ENCODE results near the gene CD47.

CD47 gene

DNA sequence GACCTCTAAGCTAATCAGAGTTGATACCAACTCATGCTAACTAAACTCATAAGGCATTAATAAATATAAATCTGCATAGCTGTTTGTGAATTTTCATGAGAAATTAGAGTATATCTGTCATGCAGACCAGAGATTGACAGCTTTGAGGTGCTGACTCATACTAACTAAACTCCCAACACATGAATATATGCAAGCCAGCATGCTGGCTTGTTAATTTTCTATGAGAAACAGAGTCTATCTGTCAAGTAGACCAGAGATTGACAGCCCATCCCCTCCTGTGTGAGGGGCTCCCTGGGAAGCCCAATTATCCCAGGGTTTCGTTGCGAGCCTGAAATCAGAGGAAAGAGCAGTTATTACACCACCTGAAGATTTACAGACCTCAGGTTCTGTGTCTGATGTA lies 69.3 kb downstream of the CD47 start:
- no peak overlapping the region for H3K4me3 ChIP-seq (replicated peaks in 1 of 2; ENCODE audit: low read depth in 2 of 2, low read length in 2 of 2)
- TF ChIP-seq, protein P1, sequence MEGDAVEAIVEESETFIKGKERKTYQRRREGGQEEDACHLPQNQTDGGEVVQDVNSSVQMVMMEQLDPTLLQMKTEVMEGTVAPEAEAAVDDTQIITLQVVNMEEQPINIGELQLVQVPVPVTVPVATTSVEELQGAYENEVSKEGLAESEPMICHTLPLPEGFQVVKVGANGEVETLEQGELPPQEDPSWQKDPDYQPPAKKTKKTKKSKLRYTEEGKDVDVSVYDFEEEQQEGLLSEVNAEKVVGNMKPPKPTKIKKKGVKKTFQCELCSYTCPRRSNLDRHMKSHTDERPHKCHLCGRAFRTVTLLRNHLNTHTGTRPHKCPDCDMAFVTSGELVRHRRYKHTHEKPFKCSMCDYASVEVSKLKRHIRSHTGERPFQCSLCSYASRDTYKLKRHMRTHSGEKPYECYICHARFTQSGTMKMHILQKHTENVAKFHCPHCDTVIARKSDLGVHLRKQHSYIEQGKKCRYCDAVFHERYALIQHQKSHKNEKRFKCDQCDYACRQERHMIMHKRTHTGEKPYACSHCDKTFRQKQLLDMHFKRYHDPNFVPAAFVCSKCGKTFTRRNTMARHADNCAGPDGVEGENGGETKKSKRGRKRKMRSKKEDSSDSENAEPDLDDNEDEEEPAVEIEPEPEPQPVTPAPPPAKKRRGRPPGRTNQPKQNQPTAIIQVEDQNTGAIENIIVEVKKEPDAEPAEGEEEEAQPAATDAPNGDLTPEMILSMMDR (IDR thresholded peaks at IDR 0.05; ENCODE audit: low read depth, low read length): no peak
- no peak for DNase-seq (ENCODE audit: low read depth in 2 of 2)

DNA sequence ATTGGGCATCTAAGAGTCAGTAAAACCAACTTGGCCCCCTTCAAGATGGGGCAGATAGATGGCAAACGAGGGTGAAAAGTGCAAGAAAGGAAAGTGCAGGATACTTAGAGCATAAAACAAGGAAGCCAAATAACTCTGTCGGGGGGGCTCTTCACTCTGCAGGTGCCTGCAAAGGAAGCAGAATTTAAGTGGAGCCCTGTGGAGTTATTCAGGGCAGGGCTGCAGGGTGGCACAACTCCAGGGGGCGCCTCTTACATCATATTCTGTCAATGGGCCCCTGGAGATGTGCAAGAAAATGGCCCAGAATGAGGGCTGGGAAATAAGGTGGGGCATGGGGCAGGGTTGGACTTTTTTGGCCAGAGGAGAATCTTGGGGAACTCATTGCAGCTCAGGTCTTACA lies 69.7 kb downstream of the CD47 start:
- no peak overlapping the region for H3K4me3 ChIP-seq (replicated peaks in 1 of 2; ENCODE audit: low read depth in 2 of 2, low read length in 2 of 2)
- TF ChIP-seq, protein P1 (IDR thresholded peaks at IDR 0.05; ENCODE audit: low read depth, low read length): no peak
- no peak for DNase-seq (ENCODE audit: low read depth in 2 of 2)

DNA sequence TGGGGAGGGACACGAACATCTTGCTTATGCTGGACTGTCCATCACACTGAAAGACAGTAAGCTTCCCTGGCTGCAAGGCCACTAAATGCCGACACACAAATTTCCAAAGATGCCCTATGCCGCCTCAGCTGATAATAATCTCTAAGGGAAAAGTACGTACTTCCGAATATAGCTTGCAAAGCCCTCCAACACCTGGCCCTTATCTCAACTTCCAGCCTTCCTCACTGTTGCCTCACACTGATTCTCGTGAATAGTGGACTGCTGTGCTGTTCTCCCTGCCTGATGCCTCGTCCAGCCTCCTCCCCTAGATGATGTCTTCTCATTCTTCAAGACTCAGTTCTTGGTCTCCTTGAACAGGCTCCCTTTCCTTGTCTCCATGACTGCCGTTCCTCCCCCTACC lies 72.3 kb downstream of the CD47 start:
- DNase-seq (ENCODE audit: low read depth in 2 of 2): no peak
- TF ChIP-seq, protein P1 (IDR thresholded peaks at IDR 0.05; ENCODE audit: low read depth, low read length): no peak

DNA sequence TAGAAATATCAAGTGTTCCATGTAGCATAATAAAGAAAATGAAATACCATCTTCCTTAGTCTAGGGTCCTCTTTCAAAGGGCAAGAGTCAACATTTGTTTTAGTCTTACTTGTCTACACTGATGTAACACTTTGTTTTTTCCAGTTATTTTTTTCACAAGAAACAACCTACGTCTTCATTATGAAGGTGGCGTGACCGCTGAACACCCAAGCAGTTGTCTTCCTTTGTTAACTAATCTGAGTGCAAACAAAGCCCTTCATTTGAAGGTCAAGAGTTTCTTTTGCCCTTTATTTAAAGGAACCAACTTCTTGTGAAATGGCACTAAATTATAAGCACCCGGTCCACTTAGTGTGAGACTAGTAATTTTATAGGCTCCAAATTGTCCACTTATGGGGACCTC lies 73.2 kb downstream of the CD47 start:
- TF ChIP-seq, protein P1 (IDR thresholded peaks at IDR 0.05; ENCODE audit: low read depth, low read length): no peak
- no peak overlapping the region for H3K4me3 ChIP-seq (replicated peaks in 1 of 2; ENCODE audit: low read depth in 2 of 2, low read length in 2 of 2)
- DNase-seq (ENCODE audit: low read depth in 2 of 2): no peak

More for the DNA sequence above, 72.3 kb downstream of the CD47 start:
- no peak overlapping the region for H3K4me3 ChIP-seq (replicated peaks in 1 of 2; ENCODE audit: low read depth in 2 of 2, low read length in 2 of 2)

DNA sequence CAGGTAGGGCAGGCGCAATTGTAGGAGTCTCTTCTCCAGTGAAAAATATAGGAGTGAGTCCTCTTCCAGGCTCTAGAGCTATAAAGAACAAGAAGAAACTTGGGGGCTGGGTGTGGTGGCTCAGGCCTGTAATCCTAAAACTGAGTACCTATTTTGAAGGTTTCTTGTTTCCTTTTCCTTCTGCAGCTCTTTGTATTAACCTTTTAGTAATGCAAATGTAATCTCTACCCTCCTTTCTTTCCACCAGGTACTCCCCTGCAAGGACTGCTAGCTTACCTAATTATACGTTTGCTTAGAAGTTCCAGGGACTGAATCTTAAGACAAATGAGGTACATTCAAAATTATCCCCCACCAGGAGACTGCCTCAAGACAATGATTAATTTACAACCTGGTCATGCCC lies 75.9 kb downstream of the CD47 start:
- no peak overlapping the region for H3K4me3 ChIP-seq (replicated peaks in 1 of 2; ENCODE audit: low read depth in 2 of 2, low read length in 2 of 2)
- TF ChIP-seq, protein P1 (IDR thresholded peaks at IDR 0.05; ENCODE audit: low read depth, low read length): no peak

DNA sequence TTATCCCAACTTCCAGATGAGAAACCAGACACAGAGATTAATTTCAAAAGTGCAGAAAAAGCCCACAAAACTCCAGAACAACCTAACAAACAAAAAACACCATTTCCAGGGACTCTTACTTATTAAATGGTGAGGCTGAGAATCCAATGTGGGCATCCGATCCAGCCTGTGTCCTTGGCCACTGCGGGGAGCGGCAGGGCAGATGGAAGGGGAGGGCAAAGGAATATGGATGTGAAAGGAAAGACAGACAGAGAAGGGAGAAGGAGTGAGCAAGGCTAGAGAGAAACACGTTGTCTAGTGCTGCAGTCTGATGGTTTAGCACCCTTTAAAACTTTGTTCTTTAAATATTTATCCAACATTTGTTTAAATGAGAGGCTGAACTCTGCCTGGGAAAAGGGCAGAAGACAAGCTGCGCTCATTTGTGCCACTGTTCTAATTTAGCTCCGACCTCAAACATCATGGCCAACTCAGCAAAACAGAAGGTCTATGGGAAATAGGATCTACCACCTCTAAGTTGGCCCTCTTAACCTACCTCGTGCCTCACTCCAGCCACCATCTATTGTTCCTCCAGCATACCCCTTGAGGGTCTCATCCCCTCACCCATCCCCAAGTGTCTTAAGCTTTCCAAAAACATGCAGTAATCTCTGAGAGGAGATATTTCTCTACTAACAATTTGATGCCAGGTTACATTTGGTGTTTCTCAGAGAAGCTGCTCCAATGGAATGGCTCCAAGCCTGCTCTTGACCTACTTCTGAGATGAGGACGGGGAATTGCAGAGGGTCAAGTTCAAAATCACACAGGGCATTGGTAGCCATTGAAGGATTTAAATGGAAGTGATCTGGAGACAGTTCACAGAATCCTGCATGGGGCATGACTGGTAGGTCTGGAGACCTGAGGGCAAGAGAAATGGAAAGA lies 77.4 kb downstream of the CD47 start:
- H3K4me3 ChIP-seq (replicated peaks in 1 of 2; ENCODE audit: low read depth in 2 of 2, low read length in 2 of 2): no peak overlapping the region
- DNase-seq (ENCODE audit: low read depth in 2 of 2): no peak
- TF ChIP-seq, protein P1 (IDR thresholded peaks at IDR 0.05; ENCODE audit: low read depth, low read length): no peak

More for the DNA sequence above, 75.9 kb downstream of the CD47 start:
- DNase-seq (ENCODE audit: low read depth in 2 of 2): no peak

Data from cardiac fibroblast (primary cell).